ENCODE measurements around the gene SGCG. TPM values are rescaled to one million over a fixed set of nuclear protein-coding genes. Genes with fewer than 3 reads are reported as not detected.
A peak's percentile ranks its signal among the peaks of the same experiment; 100 is the strongest.

The SGCG gene
- total RNA-seq, 1 donor from 2014 or later: 2.1 TPM

DNA sequence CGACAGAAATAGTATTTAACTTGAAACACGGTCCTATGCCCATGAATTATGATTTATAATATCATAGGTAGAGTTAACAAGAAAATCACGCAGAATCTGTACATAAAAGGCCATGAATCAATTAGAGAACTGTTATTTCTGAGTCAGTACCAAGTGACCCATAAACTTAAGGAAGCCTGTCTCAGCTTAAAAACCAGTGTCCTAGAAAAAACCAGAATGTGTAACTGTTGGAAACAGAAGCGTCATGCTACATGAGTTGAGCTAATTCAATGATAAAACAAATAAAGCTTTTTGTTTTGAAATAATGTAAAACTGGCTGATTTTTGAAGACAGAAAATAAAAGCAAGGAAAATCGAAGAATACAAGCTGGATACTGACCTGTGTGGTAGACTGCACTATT lies 34.8 kb upstream of the SGCG start:
- Histone ChIP-seq H3K27me3 (ENCODE audit: control insufficient read depth, insufficient read depth, low read length) (no peaks in the 10 kb centered on the region), H3K36me3 (ENCODE audit: control insufficient read depth, insufficient read depth, low read length) (no peaks in the 10 kb centered on the region), H3K4me3 (ENCODE audit: low read depth, low read length) (no peak overlapping the region)
- no peak for DNase-seq (ENCODE audit: low read depth)
- TF ChIP-seq, protein P1, sequence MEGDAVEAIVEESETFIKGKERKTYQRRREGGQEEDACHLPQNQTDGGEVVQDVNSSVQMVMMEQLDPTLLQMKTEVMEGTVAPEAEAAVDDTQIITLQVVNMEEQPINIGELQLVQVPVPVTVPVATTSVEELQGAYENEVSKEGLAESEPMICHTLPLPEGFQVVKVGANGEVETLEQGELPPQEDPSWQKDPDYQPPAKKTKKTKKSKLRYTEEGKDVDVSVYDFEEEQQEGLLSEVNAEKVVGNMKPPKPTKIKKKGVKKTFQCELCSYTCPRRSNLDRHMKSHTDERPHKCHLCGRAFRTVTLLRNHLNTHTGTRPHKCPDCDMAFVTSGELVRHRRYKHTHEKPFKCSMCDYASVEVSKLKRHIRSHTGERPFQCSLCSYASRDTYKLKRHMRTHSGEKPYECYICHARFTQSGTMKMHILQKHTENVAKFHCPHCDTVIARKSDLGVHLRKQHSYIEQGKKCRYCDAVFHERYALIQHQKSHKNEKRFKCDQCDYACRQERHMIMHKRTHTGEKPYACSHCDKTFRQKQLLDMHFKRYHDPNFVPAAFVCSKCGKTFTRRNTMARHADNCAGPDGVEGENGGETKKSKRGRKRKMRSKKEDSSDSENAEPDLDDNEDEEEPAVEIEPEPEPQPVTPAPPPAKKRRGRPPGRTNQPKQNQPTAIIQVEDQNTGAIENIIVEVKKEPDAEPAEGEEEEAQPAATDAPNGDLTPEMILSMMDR (IDR thresholded peaks at IDR 0.05; ENCODE audit: insufficient read depth, low read length, severe bottlenecking): no peak
- no peak for FAIRE-seq

DNA sequence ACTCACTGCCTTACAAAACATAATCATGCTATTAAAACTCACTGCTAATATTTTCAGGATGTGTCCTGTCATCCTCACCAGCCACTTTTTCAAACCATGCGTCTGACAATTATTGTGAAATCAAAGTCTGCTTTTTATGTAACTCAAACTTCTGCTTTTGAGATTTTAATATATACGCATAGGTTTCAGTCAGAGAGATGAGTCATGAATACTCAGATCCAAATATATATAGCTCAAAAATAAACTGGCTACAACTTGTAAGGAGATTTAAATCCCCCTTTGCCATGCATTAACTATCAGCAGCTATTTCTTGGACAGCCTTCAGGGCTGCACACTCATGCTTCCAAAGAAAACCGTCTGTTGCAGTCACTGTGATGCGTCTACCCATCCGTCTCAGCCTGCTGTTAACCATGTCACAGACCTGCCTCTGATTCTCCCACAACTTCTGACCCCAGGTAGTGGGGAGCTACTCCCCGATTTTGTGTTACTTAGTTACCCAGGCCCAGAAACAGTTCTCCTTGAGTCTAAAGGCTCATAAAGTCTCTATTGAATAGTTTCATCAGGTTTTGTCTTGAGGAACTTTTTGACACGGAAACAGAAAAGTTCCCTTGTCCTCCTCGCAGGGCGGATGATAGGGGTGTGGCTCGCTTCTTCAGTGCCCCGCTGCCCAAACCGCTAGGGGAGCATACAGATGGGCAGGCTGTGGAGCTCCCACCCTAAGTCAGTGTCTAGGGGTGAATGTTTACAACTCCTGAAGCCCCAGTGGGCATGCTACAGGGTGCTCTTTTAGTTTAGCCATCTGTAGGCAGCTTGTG lies 33.8 kb upstream of the SGCG start:
- Histone ChIP-seq H3K4me3 (ENCODE audit: low read depth, low read length) (no peak overlapping the region), H3K36me3 (ENCODE audit: control insufficient read depth, insufficient read depth, low read length) (no peaks in the 10 kb centered on the region), H3K27me3 (ENCODE audit: control insufficient read depth, insufficient read depth, low read length) (no peaks in the 10 kb centered on the region)
- DNase-seq (ENCODE audit: low read depth): peak; percentile 48
- FAIRE-seq: no peak
- TF ChIP-seq, protein P1 (IDR thresholded peaks at IDR 0.05; ENCODE audit: insufficient read depth, low read length, severe bottlenecking): no peak

DNA sequence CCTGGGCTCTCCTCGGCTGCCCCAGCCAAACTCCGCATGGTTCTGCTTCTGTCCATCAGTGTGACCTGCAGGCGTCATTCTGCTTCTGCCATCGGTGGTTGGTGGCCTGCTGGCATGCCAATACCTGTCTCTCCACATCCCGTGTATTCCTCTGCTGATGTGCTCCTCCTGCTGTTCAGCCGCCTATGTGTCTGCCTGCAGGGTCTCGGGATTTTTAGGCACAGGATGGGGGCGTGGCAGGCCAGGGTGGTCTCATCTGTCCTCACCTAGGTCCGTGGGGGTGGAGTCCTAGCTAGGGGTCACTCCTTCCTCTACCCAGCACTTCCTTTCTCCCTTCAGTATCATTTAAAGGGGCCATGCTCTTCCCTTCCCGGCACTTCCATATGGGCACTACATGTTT lies 33.0 kb upstream of the SGCG start:
- TF ChIP-seq, protein P1 (IDR thresholded peaks at IDR 0.05; ENCODE audit: insufficient read depth, low read length, severe bottlenecking): no peak
- H3K4me3 ChIP-seq (ENCODE audit: low read depth, low read length): no peak overlapping the region

DNA sequence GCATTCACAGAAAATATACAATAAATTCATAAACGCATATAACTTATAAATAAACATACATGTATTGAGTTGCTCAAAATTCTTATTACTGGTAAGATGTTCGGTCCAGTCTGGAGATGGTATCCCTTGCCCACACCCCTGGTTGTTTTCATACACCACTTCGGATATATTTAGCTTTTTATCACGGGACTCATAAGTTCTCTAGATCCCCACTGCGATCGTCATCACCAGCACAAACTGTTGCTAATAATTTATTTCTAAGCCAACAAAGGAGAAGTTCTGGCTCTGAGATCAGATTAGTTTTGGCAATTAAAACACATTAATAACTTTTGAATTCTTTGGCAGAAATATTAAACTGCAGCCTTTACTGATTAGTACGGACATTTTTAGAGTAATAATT lies 23.0 kb upstream of the SGCG start:
- DNase-seq (ENCODE audit: low read depth): no peak
- no peak for FAIRE-seq
- Histone ChIP-seq H3K4me3 (ENCODE audit: low read depth, low read length) (no peak overlapping the region), H3K27me3 (ENCODE audit: control insufficient read depth, insufficient read depth, low read length) (no peaks in the 10 kb centered on the region), H3K36me3 (ENCODE audit: control insufficient read depth, insufficient read depth, low read length) (no peaks in the 10 kb centered on the region)
- TF ChIP-seq, protein P1 (IDR thresholded peaks at IDR 0.05; ENCODE audit: insufficient read depth, low read length, severe bottlenecking): no peak

More for the DNA sequence above, 33.0 kb upstream of the SGCG start:
- FAIRE-seq: no peak
- Histone ChIP-seq H3K27me3 (ENCODE audit: control insufficient read depth, insufficient read depth, low read length) (no peaks in the 10 kb centered on the region), H3K36me3 (ENCODE audit: control insufficient read depth, insufficient read depth, low read length) (no peaks in the 10 kb centered on the region)
- DNase-seq (ENCODE audit: low read depth): no peak

DNA sequence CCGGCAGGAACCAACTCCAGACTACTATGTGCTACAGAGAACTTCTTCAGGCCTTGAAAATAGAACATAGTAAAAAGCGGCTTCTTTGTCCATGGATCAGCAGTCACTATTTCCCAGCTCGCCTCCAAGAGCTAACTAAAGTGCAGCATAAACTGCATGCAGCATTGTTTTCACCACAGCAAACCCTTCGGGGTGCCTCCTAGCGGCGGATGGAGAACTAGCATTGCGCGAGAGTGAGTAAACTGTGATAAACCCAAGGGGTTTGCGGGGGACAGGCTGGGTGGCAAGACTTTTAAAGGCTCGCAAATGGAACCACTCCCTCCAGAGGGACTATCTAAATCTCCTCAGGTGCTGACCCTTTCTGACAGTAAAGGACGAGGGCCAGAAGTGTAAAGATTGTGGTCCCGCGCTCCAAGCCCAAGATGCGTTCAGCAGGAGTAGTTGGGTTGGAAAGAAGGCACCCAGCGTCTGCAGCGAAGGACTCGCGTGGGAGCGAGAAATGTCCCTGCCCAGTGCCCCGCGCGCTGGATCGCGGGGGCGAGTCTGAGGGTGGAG lies 21.5 kb upstream of the SGCG start:
- peak overlapping the region; percentile 27 for H3K4me3 ChIP-seq (ENCODE audit: low read depth, low read length)
- no peaks in the 10 kb centered on the region for H3K36me3 ChIP-seq (ENCODE audit: control insufficient read depth, insufficient read depth, low read length)
- DNase-seq (ENCODE audit: low read depth): peak; percentile 25

More for the DNA sequence above, 21.5 kb upstream of the SGCG start:
- TF ChIP-seq, protein P1 (IDR thresholded peaks at IDR 0.05; ENCODE audit: insufficient read depth, low read length, severe bottlenecking): peak; percentile 74
- no peaks in the 10 kb centered on the region for H3K27me3 ChIP-seq (ENCODE audit: control insufficient read depth, insufficient read depth, low read length)
- no peak for FAIRE-seq
